Erythroblast (primary cell): Measurements from ENCODE around the gene SLC38A1.

Experiments
- GATA1 ChIP-seq: IDR thresholded peaks from 2 replicates; pipeline ENCODE4 v1.6.1; 2011; ENCODE audit warnings: low read depth, mild to moderate bottlenecking, control low read depth, low read length, moderate library complexity
- POLR2A ChIP-seq: IDR thresholded peaks from 2 replicates; pipeline ENCODE4 v1.6.1; 2011; ENCODE audit warnings: mild to moderate bottlenecking, low read length

DNA sequence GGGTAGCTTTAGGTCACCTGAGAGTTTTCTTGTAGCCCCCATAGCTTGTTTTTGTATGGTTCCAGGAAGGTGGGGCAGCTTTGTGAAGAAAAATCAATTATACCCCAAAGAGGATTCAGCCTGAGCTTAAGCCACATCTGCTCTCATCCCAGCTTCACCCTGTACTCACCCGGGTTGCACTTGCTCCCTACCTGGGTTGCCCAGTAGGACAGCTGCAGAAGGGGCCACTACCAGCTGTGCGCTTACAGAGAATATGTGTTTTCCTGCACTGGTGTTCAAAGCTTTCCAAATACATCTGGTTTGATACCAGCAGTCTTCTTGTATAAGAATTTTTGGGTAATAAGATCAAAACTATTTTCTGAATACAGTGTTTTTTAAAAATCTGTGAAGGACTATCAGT, 3.0 kb upstream of the SLC38A1 start:
- TF ChIP-seq GATA1 = no peak
- TF ChIP-seq POLR2A = no peak
